Panc1 (cell line): ENCODE measurements around the gene FSTL5. TPM values are rescaled to one million over a fixed set of nuclear protein-coding genes. Genes with fewer than 3 reads are reported as not detected.

ENCODE experiments used
- ATAC-seq: fragments of 200-7000 bp; cut with Tn5 transposase; 2 replicates; pipeline ENCODE4 v1.9.1; 2020; ENCODE audit warnings: mild to moderate bottlenecking, moderate library complexity
- BruUV-seq: library from RNA; stranded (reverse); fragments of 400-500 nt; replicated peaks from 2 replicates; lab custom pipeline; 2021; lab: Mats Ljungman, UMichigan
- CTCF ChIA-PET: fragments of 300-600 bp; sonication (Branson Sonifier 250); formaldehyde crosslinking; loops from one replicate; lab custom pipeline; 2022; ENCODE audit warnings: antibody characterized with exemption; lab: Charles Lee
- POLR2A ChIA-PET: fragments of 300-600 bp; sonication (Branson Sonifier 250); formaldehyde crosslinking; loops from one replicate; lab custom pipeline; 2022; ENCODE audit warnings: antibody characterized with exemption; lab: Charles Lee
- DNase-seq: peaks from one replicate; pipeline ENCODE4 v3.0.0-alpha.2; 2010; ENCODE audit warnings: low read depth, low spot score
- H3K27ac ChIP-seq: 2 replicates; pipeline ENCODE4 v1.5.1; 2011; ENCODE audit warnings: mild to moderate bottlenecking, low read length, inconsistent platforms
- H3K27me3 ChIP-seq: fragments of 200-500 bp; sonication (Bioruptor generic); 2 replicates; pipeline ENCODE4 v1.6.0; 2014; ENCODE audit warnings: low read length, inconsistent platforms; ENCODE audit not compliant: control insufficient read depth, insufficient read depth
- H3K36me3 ChIP-seq: fragments of 200-500 bp; sonication (Bioruptor generic); 2 replicates; pipeline ENCODE4 v1.5.1; 2014; ENCODE audit warnings: inconsistent platforms, mild to moderate bottlenecking, low read length, moderate library complexity; ENCODE audit not compliant: control insufficient read depth, insufficient read depth
- H3K4me1 ChIP-seq: 2 replicates; pipeline ENCODE4 v1.5.1; 2011; ENCODE audit warnings: inconsistent platforms, mild to moderate bottlenecking, low read length, moderate library complexity; ENCODE audit not compliant: control insufficient read depth, insufficient read depth
- H3K4me3 ChIP-seq, 2 experiments: 2 replicates each; pipeline ENCODE4 v1.5.1; 2011 to 2012; ENCODE audit warnings: low read depth in 2 of 2, low read length in 2 of 2, mild to moderate bottlenecking in 2 of 2, inconsistent platforms in 1 of 2, moderate library complexity in 1 of 2
- H3K9me3 ChIP-seq: fragments of 200-500 bp; sonication (Bioruptor generic); 2 replicates; pipeline ENCODE4 v1.5.1; 2014; ENCODE audit warnings: low read depth, mild to moderate bottlenecking, inconsistent platforms, low read length, moderate library complexity; ENCODE audit not compliant: control insufficient read depth, insufficient read depth
- POLR2AphosphoS5 ChIP-seq: IDR thresholded peaks from 2 replicates; pipeline ENCODE4 v1.6.1; 2012; ENCODE audit warnings: mild to moderate bottlenecking, low read depth, low read length, moderate library complexity
- SIN3A ChIP-seq: IDR thresholded peaks from 2 replicates; pipeline ENCODE4 v1.6.1; 2012; ENCODE audit warnings: low read depth, mild to moderate bottlenecking, low read length, moderate library complexity, borderline replicate concordance; ENCODE audit not compliant: insufficient read depth
- TCF7L2 ChIP-seq: IDR thresholded peaks from 2 replicates; pipeline ENCODE4 v1.6.1; 2011; ENCODE audit warnings: mild to moderate bottlenecking, low read depth, low read length, inconsistent platforms
- in situ Hi-C: cut with HindIII; loops from 2 replicates; pipeline ENCODE4 v1.10.0; 2016; ENCODE audit warnings: low sequenced_read_pairs, low pct_unique_long_range_greater_than_20kb
- intact Hi-C: fragments of 100-400 bp; cut with micrococcal nuclease; formaldehyde crosslinking; loops from one replicate; pipeline ENCODE4 v1.10.0; 2022; ENCODE audit not compliant: unreplicated experiment
- total RNA-seq: library from RNA; stranded (reverse); gene quantifications from one replicate; pipeline ENCODE4 v1.2.1, GENCODE V29; 2021; ENCODE audit not compliant: unreplicated experiment
- TF ChIP-seq, protein P1 (sequence below), 2 experiments: IDR thresholded peaks; 2 replicates each; pipeline ENCODE4 v1.6.1; 2011 to 2012; ENCODE audit warnings: low read depth in 2 of 2, control low read depth in 1 of 2, low read length in 1 of 2, mild to moderate bottlenecking in 1 of 2, moderate library complexity in 1 of 2; ENCODE audit not compliant: insufficient read depth in 1 of 2
- TF ChIP-seq, protein P2 (sequence below): fragments of 450-650 bp; IDR thresholded peaks from 2 replicates; pipeline ENCODE4 v1.5.1; 2017; ENCODE audit warnings: mild to moderate bottlenecking

The FSTL5 gene
- total RNA-seq, 1 experiment from 2014 or later: 0.67 TPM

DNA sequence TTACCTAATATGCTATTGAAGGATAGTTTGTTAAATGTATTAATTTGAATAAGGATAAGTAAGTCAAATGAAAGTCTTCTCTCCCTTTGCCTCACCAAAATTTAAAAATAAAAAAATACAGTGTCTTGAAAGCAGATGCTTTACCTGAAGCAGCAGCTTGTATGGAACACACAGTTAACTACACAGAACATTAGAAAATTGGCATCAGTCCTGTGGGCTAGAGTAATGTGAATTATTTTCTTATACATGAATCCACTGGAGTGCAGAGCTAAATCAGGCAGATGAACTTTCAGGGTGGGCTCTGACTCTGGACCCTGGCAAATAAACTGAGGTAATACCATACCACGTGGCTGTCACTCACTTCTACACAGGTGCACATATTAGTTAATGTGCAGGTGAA is 348.0 kb downstream of the FSTL5 start:
- TF ChIP-seq POLR2AphosphoS5: no peak
- H3K4me3 ChIP-seq: no peak overlapping the region
- H3K36me3 ChIP-seq: no peaks in the 10 kb centered on the region
- DNase-seq (no peak), ATAC-seq (no peak)
- CTCF ChIA-PET: no interaction called here
- H3K4me1 ChIP-seq: no peaks in the 10 kb centered on the region
- no peaks in the 10 kb centered on the region for H3K27me3 ChIP-seq
- in situ Hi-C loops (no loop called here), intact Hi-C loops (no loop called here)
- BruUV-seq: no TSS peak
- H3K27ac ChIP-seq: no peak overlapping the region
- no peaks in the 10 kb centered on the region for H3K9me3 ChIP-seq
- POLR2A ChIA-PET: no interaction called here

DNA sequence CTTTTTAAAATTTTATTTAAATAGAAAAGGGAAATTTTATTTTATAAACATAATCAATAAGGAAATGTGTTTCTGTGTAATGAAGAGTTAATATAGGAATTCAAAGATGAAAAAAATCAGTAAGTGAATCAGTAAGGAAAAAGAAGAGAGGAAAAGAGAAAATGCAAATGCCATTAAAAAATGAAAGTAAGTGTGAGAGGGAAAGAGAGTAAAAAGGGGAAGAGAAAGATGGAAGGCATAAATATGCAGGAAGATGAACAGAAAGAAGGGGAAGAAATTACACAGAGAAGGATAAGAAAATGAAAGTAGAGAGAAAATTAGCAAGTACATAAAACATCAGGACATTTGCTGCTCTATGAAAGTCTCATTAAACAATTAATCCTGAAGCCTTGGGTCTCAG is 349.9 kb downstream of the FSTL5 start:
- no peaks in the 10 kb centered on the region for H3K27me3 ChIP-seq
- H3K27ac ChIP-seq: no peak overlapping the region
- ChIA-PET CTCF (no interaction called here), POLR2A (no interaction called here)
- in situ Hi-C loops (no loop called here), intact Hi-C loops (no loop called here)
- H3K4me1 ChIP-seq: no peaks in the 10 kb centered on the region
- no peak for DNase-seq
- no TSS peak for BruUV-seq
- H3K36me3 ChIP-seq: no peaks in the 10 kb centered on the region
- TF ChIP-seq POLR2AphosphoS5: no peak
- TF ChIP-seq TCF7L2: no peak
- no peak for TF ChIP-seq SIN3A
- TF ChIP-seq, protein P1, sequence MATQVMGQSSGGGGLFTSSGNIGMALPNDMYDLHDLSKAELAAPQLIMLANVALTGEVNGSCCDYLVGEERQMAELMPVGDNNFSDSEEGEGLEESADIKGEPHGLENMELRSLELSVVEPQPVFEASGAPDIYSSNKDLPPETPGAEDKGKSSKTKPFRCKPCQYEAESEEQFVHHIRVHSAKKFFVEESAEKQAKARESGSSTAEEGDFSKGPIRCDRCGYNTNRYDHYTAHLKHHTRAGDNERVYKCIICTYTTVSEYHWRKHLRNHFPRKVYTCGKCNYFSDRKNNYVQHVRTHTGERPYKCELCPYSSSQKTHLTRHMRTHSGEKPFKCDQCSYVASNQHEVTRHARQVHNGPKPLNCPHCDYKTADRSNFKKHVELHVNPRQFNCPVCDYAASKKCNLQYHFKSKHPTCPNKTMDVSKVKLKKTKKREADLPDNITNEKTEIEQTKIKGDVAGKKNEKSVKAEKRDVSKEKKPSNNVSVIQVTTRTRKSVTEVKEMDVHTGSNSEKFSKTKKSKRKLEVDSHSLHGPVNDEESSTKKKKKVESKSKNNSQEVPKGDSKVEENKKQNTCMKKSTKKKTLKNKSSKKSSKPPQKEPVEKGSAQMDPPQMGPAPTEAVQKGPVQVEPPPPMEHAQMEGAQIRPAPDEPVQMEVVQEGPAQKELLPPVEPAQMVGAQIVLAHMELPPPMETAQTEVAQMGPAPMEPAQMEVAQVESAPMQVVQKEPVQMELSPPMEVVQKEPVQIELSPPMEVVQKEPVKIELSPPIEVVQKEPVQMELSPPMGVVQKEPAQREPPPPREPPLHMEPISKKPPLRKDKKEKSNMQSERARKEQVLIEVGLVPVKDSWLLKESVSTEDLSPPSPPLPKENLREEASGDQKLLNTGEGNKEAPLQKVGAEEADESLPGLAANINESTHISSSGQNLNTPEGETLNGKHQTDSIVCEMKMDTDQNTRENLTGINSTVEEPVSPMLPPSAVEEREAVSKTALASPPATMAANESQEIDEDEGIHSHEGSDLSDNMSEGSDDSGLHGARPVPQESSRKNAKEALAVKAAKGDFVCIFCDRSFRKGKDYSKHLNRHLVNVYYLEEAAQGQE (IDR thresholded peaks at IDR 0.05; ENCODE audit: insufficient read depth in 1 of 2, low read depth in 2 of 2, low read length in 1 of 2): no peak
- TF ChIP-seq, protein P2, sequence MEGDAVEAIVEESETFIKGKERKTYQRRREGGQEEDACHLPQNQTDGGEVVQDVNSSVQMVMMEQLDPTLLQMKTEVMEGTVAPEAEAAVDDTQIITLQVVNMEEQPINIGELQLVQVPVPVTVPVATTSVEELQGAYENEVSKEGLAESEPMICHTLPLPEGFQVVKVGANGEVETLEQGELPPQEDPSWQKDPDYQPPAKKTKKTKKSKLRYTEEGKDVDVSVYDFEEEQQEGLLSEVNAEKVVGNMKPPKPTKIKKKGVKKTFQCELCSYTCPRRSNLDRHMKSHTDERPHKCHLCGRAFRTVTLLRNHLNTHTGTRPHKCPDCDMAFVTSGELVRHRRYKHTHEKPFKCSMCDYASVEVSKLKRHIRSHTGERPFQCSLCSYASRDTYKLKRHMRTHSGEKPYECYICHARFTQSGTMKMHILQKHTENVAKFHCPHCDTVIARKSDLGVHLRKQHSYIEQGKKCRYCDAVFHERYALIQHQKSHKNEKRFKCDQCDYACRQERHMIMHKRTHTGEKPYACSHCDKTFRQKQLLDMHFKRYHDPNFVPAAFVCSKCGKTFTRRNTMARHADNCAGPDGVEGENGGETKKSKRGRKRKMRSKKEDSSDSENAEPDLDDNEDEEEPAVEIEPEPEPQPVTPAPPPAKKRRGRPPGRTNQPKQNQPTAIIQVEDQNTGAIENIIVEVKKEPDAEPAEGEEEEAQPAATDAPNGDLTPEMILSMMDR: no peak
- no peaks in the 10 kb centered on the region for H3K9me3 ChIP-seq
- H3K4me3 ChIP-seq: no peak overlapping the region
- no peak for ATAC-seq

DNA sequence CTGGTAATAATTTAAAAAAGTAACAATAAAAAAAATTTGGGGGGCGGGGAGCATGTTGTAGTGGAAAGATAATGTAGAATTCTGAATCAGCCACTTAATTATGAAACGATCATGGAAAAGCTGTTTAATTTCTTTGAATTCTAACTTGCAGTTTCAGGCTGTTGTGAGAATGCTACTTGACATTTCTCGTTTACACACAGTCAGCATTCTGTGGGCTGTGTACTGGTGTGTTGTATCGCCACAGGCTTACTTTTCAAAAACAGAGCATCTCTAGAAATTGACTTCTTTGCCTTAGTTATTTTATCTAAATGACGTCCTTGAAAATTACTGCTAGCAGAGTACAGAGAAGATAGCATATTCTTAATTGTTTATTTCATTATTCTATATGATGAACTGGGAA is 350.4 kb downstream of the FSTL5 start:
- CTCF ChIA-PET: no interaction called here
- Histone ChIP-seq H3K36me3 (no peaks in the 10 kb centered on the region), H3K4me1 (no peaks in the 10 kb centered on the region), H3K9me3 (no peaks in the 10 kb centered on the region), H3K27me3 (no peaks in the 10 kb centered on the region), H3K27ac (no peak overlapping the region), H3K4me3 (no peak overlapping the region)
- DNase-seq (no peak), ATAC-seq (no peak)
- no peak for TF ChIP-seq SIN3A
- TF ChIP-seq, protein P2: no peak
- TF ChIP-seq, protein P1 (IDR thresholded peaks at IDR 0.05; ENCODE audit: insufficient read depth in 1 of 2, low read depth in 2 of 2, low read length in 1 of 2): no peak
- TF ChIP-seq POLR2AphosphoS5: no peak
- no peak for TF ChIP-seq TCF7L2
- intact Hi-C loops (no loop called here), in situ Hi-C loops (no loop called here)
- POLR2A ChIA-PET: no interaction called here
- BruUV-seq: no TSS peak
